Stimulated activated CD8-positive, alpha-beta memory T cell treated with anti-CD3 and anti-CD28 coated beads, Interleukin-15, amount 100 ng/mL, for 4 hours (primary cell): Measurements from ENCODE around the gene CERK.

Experiments
- DNase-seq, 2 donors: peaks; one replicate each; pipeline ENCODE4 v3.0.0-alpha.2; 2020; ENCODE audit warnings: low read depth in 2 of 2

Gene CERK

DNA sequence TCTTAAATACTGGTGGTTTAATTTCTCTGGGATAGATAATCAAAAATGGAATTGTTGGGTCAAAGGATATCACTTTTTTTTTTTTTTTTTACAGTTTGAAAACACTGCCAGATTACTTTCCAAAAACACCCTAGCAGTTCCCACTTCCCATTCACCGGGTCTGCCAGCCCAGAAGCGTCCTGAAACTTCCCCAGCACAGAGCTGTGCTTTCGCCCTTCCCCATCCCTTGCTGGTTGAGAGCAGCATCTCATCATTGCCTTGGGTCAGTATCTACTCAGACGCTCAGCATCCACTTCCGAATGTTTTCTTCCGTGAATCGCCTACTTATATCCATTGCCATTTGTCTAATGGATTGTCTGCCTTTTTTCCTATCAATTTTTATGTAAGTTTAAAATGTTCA lies 5.5 kb downstream of the CERK start:
- no peak for DNase-seq

DNA sequence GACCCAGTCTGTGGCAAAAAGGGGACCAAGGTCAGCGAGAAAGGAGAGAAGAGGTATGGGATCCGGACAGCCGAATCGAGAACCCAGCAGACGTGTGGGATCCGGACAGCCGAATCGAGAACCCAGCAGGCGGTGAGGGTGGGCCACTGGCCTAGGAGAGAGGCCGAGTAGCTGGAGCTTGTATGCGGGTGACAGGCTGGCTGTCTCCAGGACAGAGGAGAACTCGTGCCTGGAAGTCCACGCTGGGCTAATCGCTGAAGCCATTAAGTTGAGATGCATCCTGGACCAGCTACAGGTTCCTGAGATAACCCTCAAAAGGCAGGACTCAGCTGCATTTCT lies 6.0 kb downstream of the CERK start:
- DNase-seq, result no peak

DNA sequence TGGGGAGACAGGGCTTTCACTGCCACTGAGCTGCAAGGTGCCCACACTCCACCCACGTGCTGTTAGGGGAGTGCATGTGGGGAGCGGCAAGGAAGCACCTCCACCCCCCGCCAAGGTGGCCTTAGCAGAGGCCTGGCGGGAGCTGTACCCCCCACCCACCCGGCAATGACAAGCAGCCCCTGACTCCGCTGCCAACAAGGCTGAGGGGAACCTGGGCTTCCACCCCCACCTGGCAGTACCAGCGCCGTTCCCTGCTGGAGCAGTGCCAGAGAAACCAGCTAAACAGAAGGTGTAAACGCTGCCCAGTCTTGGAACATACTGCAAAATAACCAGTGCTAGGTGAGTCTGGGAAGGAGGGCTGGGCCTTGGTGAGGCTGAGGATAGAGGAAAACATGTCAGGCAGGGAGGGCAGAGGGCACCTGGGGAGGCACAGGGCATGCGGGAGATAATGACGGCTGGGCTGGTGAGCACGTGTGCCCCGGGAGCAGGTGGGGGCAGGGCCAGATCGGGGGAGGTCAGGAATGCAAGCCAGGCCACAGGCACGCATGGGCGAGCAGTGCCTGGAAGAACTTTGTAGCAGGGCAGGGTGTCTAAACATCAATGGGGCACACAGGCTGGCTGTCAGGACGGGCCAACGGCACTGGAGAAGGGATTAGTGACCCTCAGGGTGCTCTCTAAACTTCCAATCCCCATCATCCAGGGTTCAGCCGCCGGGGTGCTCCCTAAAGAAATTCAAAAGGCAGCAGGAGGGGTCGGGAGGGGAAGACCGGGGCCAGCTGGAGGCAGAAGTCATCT lies 6.6 kb downstream of the CERK start:
- DNase-seq, result no peak

DNA sequence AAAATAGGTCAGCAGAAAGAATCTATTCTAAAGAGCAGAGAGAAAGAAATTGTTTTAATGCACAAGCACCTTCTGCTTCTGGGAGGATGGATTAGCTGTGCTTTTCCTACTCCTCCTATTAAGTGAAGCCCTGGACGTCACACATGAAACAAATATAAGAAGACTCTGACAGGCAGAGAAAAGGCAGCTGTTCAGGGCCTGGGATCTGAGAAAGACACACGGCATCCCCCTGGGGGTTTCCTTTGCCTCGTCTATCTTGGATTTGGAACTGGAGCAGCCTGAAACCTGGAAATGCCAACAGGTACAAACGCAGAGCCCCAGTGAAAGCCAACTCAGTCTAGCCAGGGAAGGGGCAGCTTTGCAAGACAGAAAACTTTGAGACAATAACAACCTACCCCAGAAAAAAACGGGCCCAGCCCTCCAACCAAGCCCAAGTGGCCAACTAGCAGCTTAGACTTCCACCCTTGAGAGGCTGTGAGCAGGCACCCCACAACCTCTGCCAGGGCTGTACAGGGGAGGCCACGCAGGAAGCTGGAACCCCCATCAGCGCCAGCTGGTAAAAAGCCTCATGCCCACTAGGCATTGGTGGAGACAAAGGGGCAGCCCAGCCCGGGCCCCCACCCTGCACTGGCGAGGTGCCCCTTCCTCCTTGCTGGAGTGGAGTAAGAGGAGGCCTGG lies 7.3 kb downstream of the CERK start:
- no peak for DNase-seq

DNA sequence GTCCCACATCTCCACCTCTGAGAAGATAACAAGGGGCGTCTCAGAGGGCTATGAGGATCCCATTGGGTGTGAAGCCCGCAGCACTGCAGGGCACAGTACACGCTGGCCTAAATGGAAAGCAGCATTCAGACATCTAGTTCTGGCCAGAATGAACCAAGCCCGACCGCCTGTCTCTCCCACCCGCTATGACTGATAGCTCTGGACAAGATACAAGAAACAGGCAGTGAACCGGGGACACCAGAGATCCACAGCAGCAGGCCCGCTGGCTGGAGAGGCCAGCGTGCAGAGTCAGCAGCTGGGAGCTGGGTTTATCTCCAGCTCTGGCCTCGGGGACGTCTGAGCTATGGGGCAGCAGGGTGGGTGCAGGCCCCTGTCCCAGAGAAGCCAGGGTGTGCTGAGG lies 9.6 kb downstream of the CERK start:
- no peak for DNase-seq

DNA sequence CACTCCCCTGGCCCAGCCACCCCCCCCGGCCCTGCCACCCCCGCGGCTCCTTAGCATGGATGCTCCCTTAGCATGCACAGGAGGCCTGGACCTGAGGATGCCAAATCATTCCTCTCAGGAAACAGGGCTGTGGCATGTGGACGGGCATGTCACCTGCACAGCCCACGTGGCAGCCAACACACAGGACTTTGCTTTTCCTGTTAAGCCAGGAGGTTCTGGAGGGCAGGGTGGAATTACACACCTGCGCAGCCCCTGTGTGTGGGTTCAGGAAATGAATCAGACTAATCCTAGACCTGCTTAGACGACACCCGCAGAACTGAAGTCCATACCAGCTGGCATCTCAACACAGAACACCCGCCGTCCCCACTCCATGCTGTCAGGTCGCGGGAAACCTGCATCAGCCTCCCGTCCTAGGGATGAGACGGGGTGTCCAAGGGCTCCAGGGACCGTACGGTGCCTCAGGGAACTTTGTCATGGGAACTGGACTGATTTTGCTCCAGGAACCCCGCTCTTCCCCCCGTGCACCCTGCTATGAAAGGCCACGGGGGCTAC lies 10.2 kb downstream of the CERK start:
- DNase-seq, result no peak

DNA sequence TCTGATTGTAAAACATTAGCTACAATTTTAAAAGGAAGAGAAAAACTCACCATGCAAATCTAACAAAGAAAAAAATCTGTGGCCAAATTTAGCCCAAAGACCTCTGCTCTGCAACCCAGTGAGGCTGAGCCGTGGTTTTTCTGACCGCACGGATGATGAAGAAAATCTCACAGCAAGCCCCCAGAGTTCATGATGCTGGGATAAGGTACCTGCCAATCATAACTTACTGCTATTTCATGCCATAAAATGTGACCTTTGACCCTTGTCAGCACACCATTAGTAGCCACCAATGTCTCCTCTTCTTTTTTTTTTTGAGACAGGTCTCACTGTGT lies 11.1 kb downstream of the CERK start:
- no peak for DNase-seq

DNA sequence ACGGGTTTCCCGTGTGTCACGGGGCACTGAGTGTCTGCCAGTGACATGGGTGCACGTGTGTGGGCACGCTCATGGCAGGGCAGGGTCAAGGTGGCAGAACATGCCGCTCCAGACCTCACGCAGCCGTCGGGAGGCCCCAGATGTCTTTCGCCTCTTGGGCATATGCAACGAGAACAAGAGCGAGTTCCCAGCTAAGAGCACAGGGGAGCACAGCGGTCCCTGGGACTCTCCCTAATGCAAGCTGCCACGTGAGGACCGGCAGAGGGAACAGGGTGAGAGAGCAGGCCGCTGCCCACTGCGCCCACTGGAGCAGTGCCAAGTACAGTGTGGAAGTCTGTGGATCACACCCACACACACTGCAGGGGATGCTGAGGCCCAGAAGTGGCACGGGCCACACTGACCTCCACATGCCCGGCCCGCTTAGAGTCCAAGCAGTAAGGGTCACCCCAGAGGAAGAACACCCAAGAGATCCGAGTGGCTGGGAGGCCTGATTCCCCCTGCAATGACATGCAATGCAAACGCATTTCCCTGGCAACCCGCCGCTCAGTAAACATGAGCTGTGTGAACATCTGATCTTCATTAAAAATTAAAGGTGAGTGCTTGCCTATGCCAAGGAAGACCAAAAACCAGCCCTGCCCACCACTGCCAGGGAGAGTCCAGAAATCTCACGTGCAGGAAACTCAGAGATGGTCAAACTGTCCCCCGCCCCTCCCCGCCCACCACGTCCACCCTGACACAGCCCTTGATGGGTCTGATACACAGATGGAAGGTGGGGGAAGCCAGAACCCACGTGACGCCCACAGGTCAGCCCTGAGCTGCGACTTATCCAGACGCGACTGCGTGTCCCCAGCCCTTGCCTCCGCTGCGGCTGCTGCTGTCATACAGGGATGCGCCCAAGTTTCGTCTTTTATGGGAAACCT lies 11.7 kb downstream of the CERK start:
- DNase-seq, result no peak

DNA sequence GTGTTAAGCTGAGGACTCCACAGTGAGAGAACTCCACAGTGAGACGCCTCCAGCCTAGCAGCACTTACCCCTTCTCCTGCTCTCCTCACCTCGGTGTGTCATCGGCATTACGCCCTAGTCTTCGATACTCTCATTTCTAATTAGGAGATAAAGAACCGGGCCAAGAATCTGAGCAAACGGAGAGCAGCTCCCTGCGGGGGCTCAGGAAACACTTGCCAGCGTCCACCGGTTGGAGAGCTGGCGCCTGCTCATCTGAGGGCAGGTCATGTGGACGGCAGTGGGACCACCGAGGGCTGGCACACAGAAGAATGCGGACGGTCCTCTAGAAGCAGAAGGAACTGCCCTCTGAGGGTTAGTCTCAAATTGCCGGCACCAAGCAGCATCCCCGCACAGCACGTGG lies 13.0 kb downstream of the CERK start:
- DNase-seq, result no peak

DNA sequence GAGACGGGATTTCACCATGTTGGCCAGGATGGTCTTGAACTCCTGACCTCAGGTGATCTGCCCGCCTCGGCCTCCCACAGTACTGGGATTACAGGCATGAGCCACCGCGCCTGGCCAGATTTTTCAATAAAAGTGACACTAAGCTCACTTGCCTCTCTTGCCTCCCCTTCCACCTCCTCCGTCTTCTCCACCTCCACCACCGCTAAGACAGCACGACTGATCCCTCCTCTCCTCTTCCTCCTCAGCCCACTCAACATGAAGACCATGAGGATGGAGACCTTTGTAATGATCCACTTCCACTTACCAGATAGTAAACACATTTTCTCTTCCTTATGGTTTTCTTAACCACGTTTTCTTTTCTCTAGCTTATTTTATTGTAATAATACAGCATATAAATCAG lies 14.2 kb downstream of the CERK start:
- no peak for DNase-seq

DNA sequence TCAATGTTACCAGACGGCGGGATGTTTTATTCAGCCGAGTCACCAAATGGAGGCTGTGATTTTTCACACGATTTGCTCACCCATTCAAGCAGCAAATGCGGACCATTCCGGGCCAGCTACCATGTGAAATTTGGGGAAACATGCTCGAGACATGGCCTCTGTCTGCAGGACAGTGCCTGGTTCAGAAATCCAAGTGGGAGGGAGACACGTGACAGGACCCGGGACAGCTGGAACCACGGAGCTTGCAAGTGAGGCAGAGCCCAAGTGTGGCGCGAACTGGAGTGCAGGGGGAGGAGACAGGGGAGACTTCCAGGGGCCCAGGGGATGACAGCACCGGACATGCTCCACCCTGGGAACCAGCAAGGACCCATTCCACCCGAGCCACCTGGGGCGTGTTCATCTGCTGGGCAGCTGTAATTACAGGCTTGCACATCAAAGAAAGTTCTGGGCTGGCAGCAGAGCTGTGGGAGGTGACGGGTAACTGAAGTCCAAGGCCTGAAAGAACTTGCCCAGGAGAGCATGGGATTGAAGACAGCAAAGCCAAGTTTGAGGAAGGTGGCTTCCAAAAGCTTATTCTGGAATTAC lies 16.5 kb downstream of the CERK start:
- no peak for DNase-seq

DNA sequence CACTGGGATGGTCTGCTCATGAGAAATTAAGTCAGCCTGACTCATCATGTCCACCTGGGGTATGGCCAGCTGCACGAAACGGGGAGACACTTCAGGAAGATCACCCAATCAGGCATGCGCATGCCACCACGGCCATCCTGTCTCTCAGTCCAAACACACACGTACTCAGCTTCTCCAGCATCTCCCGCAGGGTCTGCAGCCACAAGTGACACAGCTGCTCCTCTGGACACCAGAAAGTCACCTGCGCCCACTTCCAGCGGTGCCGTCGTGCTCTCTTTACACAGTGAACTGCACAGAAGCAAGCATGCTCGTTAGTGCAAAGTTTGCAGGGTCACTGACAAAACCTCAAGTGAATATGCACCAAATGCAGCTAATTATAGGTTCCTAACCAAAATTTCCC lies 18.1 kb downstream of the CERK start:
- no peak for DNase-seq

DNA sequence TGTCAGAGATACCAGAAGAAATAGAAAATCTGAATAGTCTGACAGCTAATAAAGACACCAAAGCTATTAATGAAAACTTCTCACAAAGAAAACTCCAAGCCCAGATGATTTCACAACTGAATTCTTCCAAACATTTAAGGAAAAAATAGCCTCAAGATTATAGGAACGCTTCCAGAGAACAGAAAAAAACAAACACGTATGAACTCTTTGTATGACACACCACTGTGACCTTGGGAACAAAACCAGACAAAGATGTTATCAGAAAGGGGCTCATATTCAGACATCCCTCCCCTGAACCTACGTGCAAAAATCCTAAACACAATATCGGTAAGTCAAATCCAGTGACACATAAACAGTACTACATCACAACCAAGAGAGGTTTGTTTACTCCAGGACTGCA lies 23.5 kb downstream of the CERK start:
- DNase-seq, result no peak

DNA sequence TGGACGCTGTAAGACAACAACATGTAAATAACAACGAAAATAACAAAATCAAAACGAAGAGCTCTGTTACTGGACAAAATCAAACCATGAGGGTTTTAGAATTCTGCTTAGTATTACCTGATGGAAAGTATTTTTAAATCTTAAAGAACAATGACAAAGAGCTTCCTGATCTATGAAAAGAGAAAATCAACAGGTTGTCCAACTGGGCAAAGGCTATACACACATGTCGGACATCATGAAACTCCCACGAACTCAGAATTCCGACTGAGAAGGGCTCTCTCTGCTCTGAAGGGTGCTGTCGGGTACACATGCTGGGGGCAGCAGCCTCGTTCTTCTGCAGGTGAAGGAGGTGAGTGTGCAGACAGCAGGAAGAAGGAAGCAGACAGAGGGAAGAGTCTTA lies 25.8 kb downstream of the CERK start:
- no peak for DNase-seq

DNA sequence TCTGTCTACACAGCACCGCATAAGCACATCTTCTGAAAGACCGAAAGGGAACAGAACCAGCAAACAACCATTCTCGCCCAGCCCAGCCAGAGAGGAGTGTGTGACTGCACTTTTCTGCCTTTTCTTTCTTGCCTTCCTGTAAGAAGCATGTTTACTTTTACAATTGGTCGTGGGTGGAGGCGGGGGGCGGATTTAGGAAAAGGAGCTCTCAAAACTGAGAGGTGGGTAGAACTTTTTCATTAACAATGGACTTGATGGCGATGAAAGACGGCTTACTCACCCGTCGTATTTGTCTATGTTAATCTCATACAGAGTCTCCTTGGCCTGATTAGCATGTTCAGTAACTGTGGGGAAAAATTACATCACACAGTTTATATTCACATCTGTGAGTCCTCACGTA lies 27.2 kb downstream of the CERK start:
- DNase-seq, result no peak

DNA sequence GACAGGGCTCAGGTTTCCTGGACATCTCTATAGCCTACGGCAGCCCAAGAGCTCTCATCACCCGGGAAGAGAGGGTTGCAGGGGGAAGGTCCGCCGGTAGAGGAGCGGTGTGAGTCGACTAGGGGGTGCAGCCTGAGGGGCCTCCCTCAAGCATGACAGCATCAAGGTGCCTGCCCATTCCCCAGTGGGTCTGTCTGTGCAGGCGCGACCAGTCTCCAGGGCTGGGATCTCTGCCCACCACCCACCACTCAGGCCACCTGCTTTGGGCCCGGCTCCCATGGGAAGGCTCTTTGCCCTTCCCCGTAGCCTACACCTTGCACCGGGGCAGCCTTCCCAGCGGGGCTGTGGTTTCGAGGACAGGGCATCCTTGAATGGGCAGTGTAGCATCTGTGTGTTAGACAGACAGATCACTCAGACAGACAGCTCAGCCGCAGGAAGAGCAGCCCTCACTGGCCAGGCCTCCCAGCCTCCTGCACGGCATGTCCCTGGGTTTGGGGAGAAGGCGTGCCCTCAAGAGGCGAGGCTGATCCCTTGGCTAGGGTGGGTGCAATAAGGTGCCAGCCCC lies 29.2 kb downstream of the CERK start:
- DNase-seq, result no peak

DNA sequence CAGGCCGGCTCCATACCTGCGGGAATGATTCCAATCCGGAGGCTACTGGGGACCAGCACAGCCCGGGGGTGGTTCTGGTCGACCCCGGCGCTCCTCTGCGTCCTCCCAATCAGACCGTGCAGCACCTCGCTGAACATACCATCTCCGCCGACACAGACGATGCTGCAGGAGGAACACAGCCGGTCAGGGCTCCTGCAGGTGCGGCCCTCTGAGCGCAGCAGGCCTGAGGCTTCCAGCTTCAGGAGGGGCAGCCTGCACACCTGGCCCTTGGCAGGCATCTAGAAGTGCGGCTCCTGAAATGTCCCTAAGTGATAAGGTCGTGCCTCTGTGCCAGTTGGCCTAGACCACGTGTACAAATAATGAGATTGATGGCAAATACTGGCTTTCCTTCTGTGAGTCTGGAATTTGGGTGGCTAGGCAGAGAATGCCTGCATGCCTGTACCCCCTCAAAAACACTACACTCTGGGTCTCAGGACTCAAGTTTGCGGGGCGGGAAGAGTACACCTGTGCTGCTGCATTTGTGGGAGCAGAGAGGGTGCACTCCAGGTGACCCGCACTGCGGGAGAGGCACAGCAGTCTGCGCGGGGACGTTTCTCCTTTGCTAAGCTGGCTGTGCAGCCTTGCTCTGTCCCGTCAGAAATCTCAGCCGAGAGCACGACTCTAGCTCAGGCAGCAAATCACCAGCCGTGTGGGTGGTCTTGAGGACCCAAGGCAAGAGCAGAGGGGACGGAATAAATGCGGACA lies 30.1 kb downstream of the CERK start:
- DNase-seq, result no peak

DNA sequence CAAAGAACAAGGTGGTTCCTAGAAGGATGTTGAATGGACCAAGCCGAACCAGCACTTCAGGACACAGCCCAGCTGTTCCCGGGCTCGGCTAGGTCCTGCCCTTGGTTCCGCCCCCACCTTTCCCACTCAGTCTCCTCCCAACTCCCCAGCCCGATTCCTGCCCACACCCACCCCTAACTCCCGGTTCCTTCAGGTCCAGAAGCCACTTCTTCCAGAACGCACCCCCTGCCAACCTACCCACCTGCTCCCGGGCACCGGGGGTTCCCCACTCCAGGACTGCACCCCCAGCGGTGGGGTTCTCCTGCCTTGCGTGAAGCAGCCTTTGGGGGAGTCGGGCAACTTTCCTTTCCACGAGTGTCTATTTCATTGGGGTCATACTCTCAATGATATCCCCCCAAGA lies 30.7 kb downstream of the CERK start:
- DNase-seq, result no peak

DNA sequence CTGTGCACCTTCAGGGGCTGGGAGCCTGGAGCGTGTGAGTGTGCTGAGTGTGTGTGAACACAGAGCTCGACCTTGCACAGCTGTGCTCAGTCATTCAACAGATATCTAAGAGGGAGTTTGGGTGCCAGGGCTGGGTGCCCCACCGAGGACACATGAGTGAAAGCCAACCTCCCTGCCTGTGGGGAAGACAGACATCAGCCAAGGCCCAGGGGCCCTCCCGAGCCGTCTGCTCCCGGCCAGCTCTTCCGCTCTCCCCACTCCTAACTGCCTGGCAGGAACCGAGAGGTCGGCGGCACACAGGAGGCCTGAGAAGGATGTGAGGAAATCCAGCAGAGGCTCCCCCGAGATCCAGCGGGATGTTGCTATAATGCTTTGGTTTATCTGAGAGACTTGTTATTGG lies 32.0 kb downstream of the CERK start:
- no peak for DNase-seq

DNA sequence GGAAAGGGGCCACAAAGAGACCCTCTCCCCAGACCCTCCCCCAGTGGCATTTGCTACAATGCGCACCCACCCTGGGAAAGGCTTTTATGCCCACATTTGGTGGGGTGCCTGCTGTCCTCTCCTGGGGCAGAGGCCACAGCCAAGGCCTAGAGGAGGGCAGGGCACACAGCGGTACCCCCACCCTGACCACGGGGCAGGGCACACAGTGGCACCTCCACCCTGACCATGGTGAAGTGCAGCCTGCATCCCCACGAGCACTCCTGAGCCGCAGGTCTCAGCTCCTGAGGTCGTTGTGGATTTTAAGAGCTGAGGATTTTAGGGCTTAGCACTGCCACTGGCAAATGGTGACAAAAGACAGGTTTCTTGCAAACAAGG lies 34.1 kb downstream of the CERK start:
- no peak for DNase-seq
